ENCODE data around the gene SYNE1. TPM values are rescaled to one million over a fixed set of nuclear protein-coding genes. Genes with fewer than 3 reads are reported as not detected.

Gene SYNE1
- total RNA-seq, 1 experiment from 2014 or later = 3.0 TPM

GRCh38 chr6:152094276-152094675, 542.9 kb downstream of the SYNE1 start:
- WGBS (ENCODE audit: extremely low coverage, insufficient read length, low lambda C conversion rate) = no CpG with 5 or more reads among the region's 4 CpGs
- H3K4me1 Mint-ChIP-seq = peaks cover 17 to 19% of the 10 kb centered on the region in 2 experiments

More at GRCh38 chr6:152094276-152094675, 542.9 kb downstream of the SYNE1 start:
- Mint-ChIP-seq H3K9me3 (no peaks in the 10 kb centered on the region), H3K4me3 (no peak overlapping the region), H3K27ac (no peak overlapping the region), H3K36me3 (ENCODE audit: insufficient read depth in 1 of 3, low read depth in 3 of 3) (no peaks in the 10 kb centered on the region), H3K27me3 (ENCODE audit: low read depth) (no peaks in the 10 kb centered on the region; the same call in 1 of the 2 replicates)
- Histone ChIP-seq H3K4me2 (ENCODE audit: insufficient read depth, insufficient read length, low read length) (no peak overlapping the region), H3K56ac (ENCODE audit: insufficient read length, low read depth, low read length) (no peak overlapping the region), H3K27ac (ENCODE audit: insufficient read length, low read depth, low read length) (no peak overlapping the region), H3K4ac (ENCODE audit: low read depth, low read length) (no peak overlapping the region), H3K9ac (ENCODE audit: extremely low read depth, insufficient read length, low read length) (no peak overlapping the region), H3K27me3 (ENCODE audit: insufficient read depth, low read length) (no peaks in the 10 kb centered on the region), H3K4me1 (ENCODE audit: insufficient read depth, low read length) (no peaks in the 10 kb centered on the region), H3K23me2 (ENCODE audit: insufficient read length, low read depth, low read length, poor library complexity, severe bottlenecking) (no peaks in the 10 kb centered on the region), H2AFZ (ENCODE audit: low read length) (no peak overlapping the region), H3T11ph (ENCODE audit: low read length) (no peak overlapping the region), H3K14ac (ENCODE audit: insufficient read depth, low read length) (no peak overlapping the region), H3K79me1 (ENCODE audit: insufficient read depth, low read depth, low read length, poor library complexity, severe bottlenecking) (no peaks in the 10 kb centered on the region), H3K79me2 (ENCODE audit: insufficient read depth, low read length) (no peaks in the 10 kb centered on the region), H2BK120ac (ENCODE audit: low read depth, low read length, poor library complexity, severe bottlenecking) (no peak overlapping the region), H3K9me3 (ENCODE audit: control insufficient read depth, low read depth, low read length) (no peaks in the 10 kb centered on the region), H3K18ac (ENCODE audit: insufficient read length, low read depth, low read length) (no peak overlapping the region), H2BK20ac (ENCODE audit: low read depth, low read length, poor library complexity, severe bottlenecking) (no peak overlapping the region), H2AK5ac (ENCODE audit: insufficient read length, low read length) (no peak overlapping the region), H4K5ac (ENCODE audit: insufficient read length, low read depth, low read length) (no peak overlapping the region), H2BK15ac (ENCODE audit: low read depth, low read length) (no peak overlapping the region), H3K23ac (ENCODE audit: insufficient read length, low read depth, low read length) (no peak overlapping the region), H4K91ac (ENCODE audit: insufficient read length, low read depth, low read length) (no peak overlapping the region), H4K8ac (replicated peaks; ENCODE audit: insufficient read length, low read depth, low read length) (no peak overlapping the region), H2BK12ac (ENCODE audit: insufficient read length, low read depth, low read length) (no peak overlapping the region), H2BK5ac (ENCODE audit: insufficient read length, low read length) (no peak overlapping the region), H4K20me1 (ENCODE audit: control insufficient read depth, insufficient read depth, insufficient read length) (no peaks in the 10 kb centered on the region)
- TF ChIP-seq CTCF (conservative IDR thresholded peaks at IDR 0.05) = no peak
- DNase-seq = no peak
